ENCODE data around the gene CDHR2. TPM values are rescaled to one million over a fixed set of nuclear protein-coding genes. Genes with fewer than 3 reads are reported as not detected.
"Not testable (repeated sequence)": the region's sequence is repeated elsewhere in the genome, so short reads cannot be mapped to it uniquely, and the experiment has no call there.

The CDHR2 gene
- total RNA-seq, 1 experiment from 2014 or later = not detected

GRCh38 chr5:176540956-176541337, 8.2 kb upstream of the CDHR2 start:
- no peak for DNase-seq (ENCODE audit: low read depth)

DNA sequence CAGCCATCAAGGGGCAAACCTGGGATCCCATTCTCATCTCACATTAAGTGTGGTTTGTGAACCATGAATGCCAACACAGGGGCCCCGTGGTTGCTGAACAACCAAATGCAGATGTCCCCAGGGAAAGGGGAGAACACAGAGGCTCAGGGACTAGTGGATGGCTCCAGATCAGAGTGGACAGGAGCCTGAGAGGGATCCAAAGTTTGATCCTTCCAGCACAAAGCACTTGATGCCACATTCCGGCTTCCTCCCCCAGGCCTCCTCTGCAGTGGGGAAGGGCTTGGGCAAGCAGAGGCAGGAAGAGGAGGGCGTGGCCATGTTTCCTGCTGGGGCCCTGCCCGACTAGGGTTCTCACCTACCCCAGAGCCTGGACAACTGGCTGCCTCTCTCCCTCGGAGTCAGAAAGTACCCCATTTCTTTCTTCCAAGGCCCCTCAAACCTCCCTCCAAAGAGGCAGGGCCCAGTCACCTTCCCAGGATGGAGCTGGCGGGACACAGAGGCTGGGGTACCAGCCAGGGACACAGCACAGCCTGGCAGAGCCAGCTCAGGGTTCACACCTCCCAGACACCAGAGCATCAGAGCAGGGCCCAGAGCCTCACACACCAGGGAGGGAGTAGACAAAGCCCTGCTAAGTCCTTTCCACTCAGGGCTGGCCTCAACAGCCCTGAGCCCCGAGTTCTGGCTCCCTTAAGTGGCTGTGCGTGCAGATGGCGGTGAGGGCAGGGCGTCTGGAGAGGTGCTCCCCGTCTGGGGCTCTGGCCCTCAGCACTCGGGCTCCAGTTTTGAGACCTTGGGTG, 7.6 kb upstream of the CDHR2 start:
- DNase-seq (ENCODE audit: low read depth) = peak; percentile 80

GRCh38 chr5:176542135-176542595, 7.0 kb upstream of the CDHR2 start:
- no peak for DNase-seq (ENCODE audit: low read depth)

DNA sequence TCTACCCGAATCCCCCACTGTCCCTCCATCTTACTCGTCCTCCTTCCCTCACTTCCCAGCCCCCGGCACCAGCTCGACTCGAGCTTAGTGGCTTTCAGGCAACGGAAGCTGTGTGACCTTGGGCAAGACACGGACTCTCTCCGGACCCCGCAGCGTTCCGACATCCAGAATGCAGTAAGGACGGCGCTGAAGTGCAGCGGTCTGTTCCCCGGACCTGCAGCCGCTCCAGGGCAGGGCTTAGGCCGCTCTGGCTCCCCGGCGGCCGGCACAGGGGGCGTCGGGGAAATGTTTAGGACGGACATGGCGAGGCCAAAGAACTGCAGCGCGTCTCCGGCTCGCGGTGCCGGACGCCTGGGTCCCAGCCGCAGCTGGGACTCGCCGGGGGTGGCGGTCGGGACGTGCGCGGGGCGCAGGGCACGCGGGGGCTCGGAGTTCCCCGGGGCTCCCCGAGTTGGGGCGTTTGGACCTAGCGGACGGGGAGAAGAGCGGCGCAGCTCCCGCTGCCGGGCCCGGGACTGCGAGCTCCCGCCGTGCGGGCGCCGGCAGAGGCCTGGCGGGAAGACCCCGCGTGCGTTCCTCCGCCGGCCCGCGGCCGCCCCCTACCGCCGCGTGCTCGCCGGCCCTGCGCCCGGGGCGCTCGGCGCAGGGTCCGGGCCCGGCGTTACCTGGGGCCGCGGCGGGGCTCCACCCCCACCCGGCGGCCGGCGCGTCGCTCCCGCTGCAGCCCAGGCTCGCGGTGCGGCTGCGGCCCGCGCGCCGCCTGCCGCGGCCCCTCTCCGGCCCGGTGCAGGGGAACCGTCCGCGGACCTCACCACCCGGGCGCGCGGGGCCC, 6.3 kb upstream of the CDHR2 start:
- peak; percentile 52 for DNase-seq (ENCODE audit: low read depth)

DNA sequence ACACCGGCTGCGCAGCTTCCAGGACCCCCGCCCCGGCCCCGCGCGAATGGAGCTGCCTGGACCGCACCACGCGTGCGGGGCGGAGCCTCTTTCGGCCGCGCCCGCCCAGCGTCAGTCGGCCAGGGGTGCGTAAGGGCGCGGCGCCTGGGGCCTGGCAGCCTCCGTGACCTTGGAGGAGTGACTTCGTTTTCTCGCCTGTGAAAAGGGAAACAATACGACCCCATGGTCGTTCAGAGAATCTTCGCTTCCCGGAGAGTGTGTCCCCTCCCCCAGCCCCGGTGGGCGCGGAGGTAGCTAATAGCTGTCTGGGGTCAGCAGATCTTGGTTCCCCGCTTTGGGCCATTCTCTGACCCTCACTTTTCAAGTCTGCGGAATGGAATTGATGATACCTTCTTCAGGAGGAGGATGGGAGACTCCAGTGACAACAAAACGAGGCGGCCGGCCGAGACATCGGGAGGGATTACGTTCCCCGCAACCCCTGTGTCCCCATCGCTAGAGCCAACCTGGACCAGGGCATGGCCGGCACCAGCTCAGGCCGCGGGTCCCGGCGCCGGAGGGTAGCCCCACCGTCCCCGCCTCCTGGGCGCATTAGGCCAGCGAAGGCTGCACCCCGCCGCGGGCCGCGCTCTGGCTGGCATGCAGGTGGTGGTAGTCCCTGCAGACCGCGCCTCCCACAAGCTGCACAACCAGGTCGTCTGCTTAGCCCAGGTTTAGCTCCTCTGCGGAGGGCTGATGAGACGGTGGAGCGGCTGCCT, 5.5 kb upstream of the CDHR2 start:
- peak; percentile 77 for DNase-seq (ENCODE audit: low read depth)

GRCh38 chr5:176545388-176545736, 3.8 kb upstream of the CDHR2 start:
- no peak for DNase-seq (ENCODE audit: low read depth)

- no peak for DNase-seq (ENCODE audit: low read depth)
Measured at GRCh38 chr5:176545737-176546509, 3.2 kb upstream of the CDHR2 start.

- peak; percentile 44 for DNase-seq (ENCODE audit: low read depth)
Measured at GRCh38 chr5:176547802-176548201, 1.3 kb upstream of the CDHR2 start.

DNA sequence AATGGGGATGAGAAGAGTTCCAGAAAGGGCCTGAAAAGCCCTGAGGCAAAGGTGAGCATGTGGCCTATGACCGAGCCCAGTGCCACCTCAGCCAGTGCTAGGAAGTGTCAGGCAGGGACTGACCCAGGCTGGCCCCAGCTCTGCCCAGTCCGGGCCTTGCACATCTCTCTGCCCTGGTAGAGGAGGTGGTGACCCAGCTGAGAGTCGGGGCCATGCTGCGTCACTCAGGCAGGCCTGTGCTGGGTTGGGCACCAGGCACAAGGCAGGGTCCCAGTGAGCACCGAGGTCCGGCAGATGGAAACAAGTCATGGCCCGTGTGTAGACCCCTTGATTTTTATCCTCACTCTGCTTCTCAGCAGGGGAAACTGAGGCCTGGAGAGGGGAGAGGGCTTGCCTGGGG, 729 bp downstream of the CDHR2 start:
- DNase-seq (ENCODE audit: low read depth) = no peak

GRCh38 chr5:176550275-176550831, 1.2 kb downstream of the CDHR2 start:
- DNase-seq (ENCODE audit: low read depth) = no peak

DNA sequence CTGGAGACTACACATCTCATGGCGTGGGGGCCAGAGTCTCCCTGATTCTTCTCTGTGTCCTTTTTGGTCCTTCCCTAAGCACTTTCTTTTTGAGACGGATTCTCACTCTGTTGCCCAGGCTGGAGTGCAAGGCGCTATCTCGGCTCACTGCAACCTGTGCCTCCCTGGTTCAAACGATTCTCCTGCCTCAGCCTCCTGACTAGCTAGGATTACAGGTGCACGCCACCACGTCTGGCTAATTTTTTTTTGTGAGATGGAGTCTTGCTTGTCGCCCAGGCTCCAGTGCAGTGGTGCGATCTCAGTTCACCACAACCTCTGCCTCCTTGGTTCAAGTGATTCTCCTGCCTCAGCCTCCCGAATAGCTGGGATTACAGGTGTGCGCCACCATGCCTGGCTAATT, 1.8 kb downstream of the CDHR2 start:
- not testable (repeated sequence) for DNase-seq (ENCODE audit: low read depth)

GRCh38 chr5:176552332-176552869, 3.3 kb downstream of the CDHR2 start:
- no peak for DNase-seq (ENCODE audit: low read depth)

- no peak for DNase-seq (ENCODE audit: low read depth)
Measured at GRCh38 chr5:176553260-176554085, 4.3 kb downstream of the CDHR2 start.

GRCh38 chr5:176557846-176558245, 8.7 kb downstream of the CDHR2 start:
- no peak for DNase-seq (ENCODE audit: low read depth)

GRCh38 chr5:176559683-176560082, 10.5 kb downstream of the CDHR2 start:
- no peak for DNase-seq (ENCODE audit: low read depth)

DNA sequence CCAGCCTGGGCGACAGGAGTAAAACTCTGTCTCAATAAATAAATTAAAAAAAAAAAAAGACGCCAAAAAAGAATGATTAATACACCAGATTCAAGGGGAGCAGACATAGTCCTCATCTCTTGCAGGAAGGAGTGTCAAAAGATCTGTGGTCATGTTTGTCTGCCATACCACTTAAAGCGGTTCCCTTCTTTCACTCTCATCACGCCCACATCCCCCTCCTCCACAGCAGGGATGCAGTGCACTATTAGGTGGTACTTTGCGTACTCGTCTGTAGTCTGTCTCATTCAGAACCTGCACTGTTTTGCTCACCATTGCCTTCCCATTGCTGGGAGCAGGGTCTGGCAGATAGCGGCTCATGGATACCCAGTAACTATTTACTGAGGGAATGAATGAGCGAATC, 11.2 kb downstream of the CDHR2 start:
- no peak for DNase-seq (ENCODE audit: low read depth)

- no peak for DNase-seq (ENCODE audit: low read depth)
Measured at GRCh38 chr5:176561259-176561658, 12.1 kb downstream of the CDHR2 start.

GRCh38 chr5:176562189-176562588, 13.0 kb downstream of the CDHR2 start:
- no peak for DNase-seq (ENCODE audit: low read depth)

- DNase-seq (ENCODE audit: low read depth) = peak; percentile 67
Measured at GRCh38 chr5:176564002-176564401, 14.9 kb downstream of the CDHR2 start.

GRCh38 chr5:176565760-176566288, 16.7 kb downstream of the CDHR2 start:
- DNase-seq (ENCODE audit: low read depth) = no peak
